Adrenal gland (tissue), 12 donors: Measurements from ENCODE around the gene ANKRD33B. TPM values are rescaled to one million over a fixed set of nuclear protein-coding genes. Genes with fewer than 3 reads are reported as not detected.

ENCODE experiments used
- DNase-seq, 7 donors: peaks; one replicate each; pipeline ENCODE4 v3.0.0-alpha.2; 2019 to 2020
- H3K27ac ChIP-seq, 5 donors: fragments of 200-600 bp; sonication (generic) in 4 of 5; 1 replicate in 3 of 5; 2 replicates in 2 of 5; pipeline versions ENCODE4 v1.5.1 to v1.8.0; 2016 to 2020; ENCODE audit warnings: mild to moderate bottlenecking in 1 of 5
- H3K27me3 ChIP-seq: fragments of 200-600 bp; 2 replicates; pipeline ENCODE4 v1.8.0; 2021
- H3K36me3 ChIP-seq, 2 donors: fragments of 200-600 bp; replicated peaks in 1 of 2; 1 replicate in 1 of 2; 2 replicates in 1 of 2; pipeline versions ENCODE4 v1.5.1 to v1.8.0; 2018 to 2022
- H3K4me1 ChIP-seq, 2 donors: fragments of 200-600 bp; replicated peaks in 1 of 2; 1 replicate in 1 of 2; 2 replicates in 1 of 2; pipeline versions ENCODE4 v1.5.1 to v1.8.0; 2018 to 2021
- H3K4me3 ChIP-seq, 4 donors: fragments of 200-600 bp; sonication (generic) in 3 of 4; one replicate each; pipeline ENCODE4 v1.5.1; 2016 to 2018
- H3K9me3 ChIP-seq, 3 donors: fragments of 200-600 bp; sonication (generic) in 1 of 3; replicated peaks in 1 of 3; 1 replicate in 2 of 3; 2 replicates in 1 of 3; pipeline versions ENCODE4 v1.5.1 to v1.8.0; 2016 to 2021
- POLR2A ChIP-seq, 2 donors: fragments of 450-650 bp; IDR thresholded peaks; one replicate each; pipeline ENCODE4 v1.6.1; 2017; ENCODE audit warnings: antibody characterized with exemption in 2 of 2, mild to moderate bottlenecking in 2 of 2, moderate library complexity in 1 of 2
- whole genome bisulfite sequencing, 4 donors: extraction: QIAGEN DNeasy Blood & Tissue Kit in 2 of 4; methylation state at CpG; one replicate each; pipeline versions ENCODE4 v1.1.5 to v1.1.7; 2013 to 2017; 5-methylcytosine and 5-hydroxymethylcytosine counted together
- intact Hi-C, 2 donors: fragments of 100-400 bp; cut with DNase I; formaldehyde crosslinking; loops; one replicate each; pipeline versions ENCODE4 v1.14.1 to v1.15.0; 2022 to 2023
- polyA plus RNA-seq, 3 donors: library from polyadenylated mRNA; stranded (reverse); fragments of 200-250 nt in 2 of 3; fragments of 350-450 nt in 1 of 3; fragmentation: Illumina TruSeq in 1 of 3; extraction: RNeasy Lipid Tissue Mini Kit (QIAGEN cat#74804) in 1 of 3; gene quantifications; one replicate each; pipeline ENCODE4 v1.2.3, GENCODE V29; 2013 to 2014
- total RNA-seq, 9 donors: library from RNA; depleted of rRNA in 4 of 9; stranded (reverse); fragments of >200 nt in 4 of 9; fragments of 120-200 nt in 1 of 9; fragmentation: NEBNext Ultra II Directional in 1 of 9; extraction: Animal tissue kit (Norgen Biotek cat#: 25700) in 1 of 9; gene quantifications; one replicate each; pipeline versions ENCODE4 v1.1.0 to v1.2.4, GENCODE V29; 2013 to 2023
- TF ChIP-seq, protein P1 (sequence below), 6 experiments: fragments of 450-650 bp in 4 of 6; fragments of 200-600 bp in 2 of 6; sonication (generic) in 1 of 6; IDR thresholded peaks; 1 replicate in 5 of 6; 2 replicates in 1 of 6; pipeline versions ENCODE4 v1.5.1 to v1.8.0; 2016 to 2021; ENCODE audit warnings: antibody characterized with exemption in 6 of 6, mild to moderate bottlenecking in 2 of 6, moderate library complexity in 1 of 6
- donor health status: healthy with polysubstance abuse.
- donor health status: Bipolar disorder and iron deficiency.
- donor health status: DM: yes; HTN: yes; CAD: no.
- donor health status: DM: no; HTN: no; CAD: no.
- donor health status: DM: no; HTN: no; CAD: no.
- donor health status: DM: yes; HTN: yes; CAD: no.

ANKRD33B gene
- total and polyA plus RNA-seq, 12 donors, result 0.14 to 0.69 (median 0.23) TPM

- Histone ChIP-seq H3K27me3 (no peaks in the 10 kb centered on the region), H3K4me1 (peaks cover 0 to 3% of the 10 kb centered on the region in 2 donors), H3K36me3 (no peaks in the 10 kb centered on the region), H3K27ac (no peak overlapping the region), H3K9me3 (no peaks in the 10 kb centered on the region), H3K4me3 (no peak overlapping the region)
- intact Hi-C loops, result no loop called here
- TF ChIP-seq, protein P1, sequence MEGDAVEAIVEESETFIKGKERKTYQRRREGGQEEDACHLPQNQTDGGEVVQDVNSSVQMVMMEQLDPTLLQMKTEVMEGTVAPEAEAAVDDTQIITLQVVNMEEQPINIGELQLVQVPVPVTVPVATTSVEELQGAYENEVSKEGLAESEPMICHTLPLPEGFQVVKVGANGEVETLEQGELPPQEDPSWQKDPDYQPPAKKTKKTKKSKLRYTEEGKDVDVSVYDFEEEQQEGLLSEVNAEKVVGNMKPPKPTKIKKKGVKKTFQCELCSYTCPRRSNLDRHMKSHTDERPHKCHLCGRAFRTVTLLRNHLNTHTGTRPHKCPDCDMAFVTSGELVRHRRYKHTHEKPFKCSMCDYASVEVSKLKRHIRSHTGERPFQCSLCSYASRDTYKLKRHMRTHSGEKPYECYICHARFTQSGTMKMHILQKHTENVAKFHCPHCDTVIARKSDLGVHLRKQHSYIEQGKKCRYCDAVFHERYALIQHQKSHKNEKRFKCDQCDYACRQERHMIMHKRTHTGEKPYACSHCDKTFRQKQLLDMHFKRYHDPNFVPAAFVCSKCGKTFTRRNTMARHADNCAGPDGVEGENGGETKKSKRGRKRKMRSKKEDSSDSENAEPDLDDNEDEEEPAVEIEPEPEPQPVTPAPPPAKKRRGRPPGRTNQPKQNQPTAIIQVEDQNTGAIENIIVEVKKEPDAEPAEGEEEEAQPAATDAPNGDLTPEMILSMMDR (IDR thresholded peaks at IDR 0.05), result no peak
- TF ChIP-seq POLR2A (IDR thresholded peaks at IDR 0.05), result no peak
- DNase-seq, result no peak
- 70 to 76% (median 71%) methylated on average over 13 of the region's 13 CpGs for WGBS, 4 donors
These were observed 22.8 kb upstream of the ANKRD33B start for GRCh38 chr5:10540951-10541646.

DNA sequence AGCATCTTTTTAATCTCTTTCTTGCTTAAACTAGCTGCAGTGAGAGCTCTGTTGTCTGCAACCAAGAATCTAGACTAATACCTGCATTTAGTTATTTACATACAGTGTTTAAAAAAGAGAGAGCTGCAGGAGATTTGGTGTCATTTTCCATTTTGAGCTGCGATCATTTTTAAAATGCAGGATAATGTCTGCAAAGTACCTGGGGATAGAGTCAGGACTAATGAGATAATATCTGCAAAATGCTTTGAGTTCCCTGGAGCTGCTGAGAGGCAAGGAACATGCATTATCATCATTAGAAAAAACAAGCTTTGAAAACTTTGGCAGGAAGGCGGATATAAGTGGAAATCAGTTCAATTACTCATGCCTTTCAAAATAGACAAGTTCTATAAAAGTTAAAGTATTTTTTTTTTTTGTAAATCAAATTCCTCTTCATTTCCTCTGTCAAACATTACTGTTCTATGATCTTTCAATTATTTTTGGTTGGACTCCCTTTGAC is 21.8 kb upstream of the ANKRD33B start:
- peaks cover 4% of the 10 kb centered on the region for H3K27me3 ChIP-seq
- intact Hi-C loops, result no loop called here

DNA sequence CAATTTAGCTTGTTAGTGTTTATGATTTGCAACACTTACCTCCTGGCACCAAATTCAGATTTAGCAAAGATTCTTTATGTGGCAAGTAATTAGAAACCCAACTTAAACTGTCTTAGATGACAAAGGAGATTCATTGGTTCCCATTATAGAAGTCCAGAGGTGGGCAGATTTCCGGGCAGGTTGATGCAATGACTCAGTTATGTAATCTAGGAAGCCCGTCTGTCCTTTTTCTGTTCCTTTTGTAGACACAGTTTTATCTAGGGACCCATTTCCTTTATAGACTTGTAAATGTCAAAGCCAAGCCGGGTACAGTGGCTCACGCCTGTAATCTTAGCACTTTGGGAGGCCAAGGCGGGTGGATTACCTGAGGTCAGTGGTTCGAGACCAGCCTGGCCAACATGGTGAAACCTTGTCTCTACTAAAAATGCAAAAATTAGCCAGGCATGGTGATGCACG is 20.3 kb upstream of the ANKRD33B start:
- Histone ChIP-seq H3K9me3 (no peaks in the 10 kb centered on the region), H3K27me3 (peaks cover 6% of the 10 kb centered on the region), H3K36me3 (no peaks in the 10 kb centered on the region), H3K4me3 (no peak overlapping the region), H3K27ac (no peak overlapping the region), H3K4me1 (no peaks in the 10 kb centered on the region)
- TF ChIP-seq, protein P1 (IDR thresholded peaks at IDR 0.05), result no peak
- no peak for TF ChIP-seq POLR2A (IDR thresholded peaks at IDR 0.05)
- DNase-seq, result no peak
- 50 to 70% (median 63%) methylated on average over 7 of the region's 7 CpGs for WGBS, 4 donors
- intact Hi-C loops, result no loop called here

More for the DNA sequence above, 21.8 kb upstream of the ANKRD33B start:
- no peak overlapping the region for H3K27ac ChIP-seq
- H3K36me3 ChIP-seq, result no peaks in the 10 kb centered on the region
- no peak for DNase-seq
- H3K4me3 ChIP-seq, result no peak overlapping the region
- H3K4me1 ChIP-seq, result no peaks in the 10 kb centered on the region
- no peaks in the 10 kb centered on the region for H3K9me3 ChIP-seq
- WGBS, 4 donors, result 70 to 81% (median 74%) methylated on average over 2 of the region's 2 CpGs
- no peak for TF ChIP-seq POLR2A (IDR thresholded peaks at IDR 0.05)
- TF ChIP-seq, protein P1 (IDR thresholded peaks at IDR 0.05), result no peak

DNA sequence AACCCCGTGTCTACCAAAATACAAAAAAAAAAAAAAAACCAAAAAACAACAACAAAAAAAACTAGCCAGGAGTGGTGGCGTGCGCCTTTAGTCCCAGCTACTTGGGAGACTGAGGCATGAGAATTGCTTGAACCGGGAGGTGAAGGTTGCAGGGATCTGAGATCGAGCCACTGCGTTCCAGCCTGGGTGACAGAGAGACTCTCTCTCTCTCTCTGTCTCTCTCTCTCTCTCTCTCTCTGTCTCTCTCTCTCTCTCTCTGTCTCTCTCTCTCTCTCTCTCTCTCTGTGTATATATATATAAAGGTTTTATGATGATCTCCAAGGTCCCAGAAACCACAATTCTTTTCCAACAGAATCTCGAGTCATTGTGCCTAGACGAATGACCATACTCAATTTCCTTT is 18.8 kb upstream of the ANKRD33B start:
- no peaks in the 10 kb centered on the region for H3K4me1 ChIP-seq
- WGBS, 4 donors, result 71 to 84% (median 75%) methylated on average over 8 of the region's 8 CpGs
- intact Hi-C loops, result no loop called here

More for the DNA sequence above, 18.8 kb upstream of the ANKRD33B start:
- Histone ChIP-seq H3K4me3 (no peak overlapping the region), H3K9me3 (no peaks in the 10 kb centered on the region), H3K36me3 (no peaks in the 10 kb centered on the region), H3K27me3 (peaks cover 6% of the 10 kb centered on the region), H3K27ac (no peak overlapping the region)
- no peak for DNase-seq
- no peak for TF ChIP-seq POLR2A (IDR thresholded peaks at IDR 0.05)
- TF ChIP-seq, protein P1 (IDR thresholded peaks at IDR 0.05), result no peak
